Measurements from ENCODE around the gene PDE8A. TPM values are rescaled to one million over a fixed set of nuclear protein-coding genes. Genes with fewer than 3 reads are reported as not detected.

PDE8A gene
- total and polyA plus RNA-seq, 10 of the 15 experiments (the other 5 are each of a cell fraction or from before 2014, with no cell fraction given), result 6.7 to 69.2 (median 27.2) TPM

GRCh38 chr15:85157344-85157743, 175.7 kb downstream of the PDE8A start:
- TF ChIP-seq CUX1 (IDR thresholded peaks at IDR 0.05; ENCODE audit: insufficient replicate concordance, low read depth, low read length), result no peak
- no peak for TF ChIP-seq CHD4 (IDR thresholded peaks at IDR 0.05)
- no peak for TF ChIP-seq RB1 (IDR thresholded peaks at IDR 0.05; ENCODE audit: borderline replicate concordance)
- no peak for TF ChIP-seq USF1 (IDR thresholded peaks at IDR 0.05; ENCODE audit: borderline replicate concordance, extremely low read length, insufficient read depth, low read depth, low read length)
- no peak for TF ChIP-seq WRNIP1 (IDR thresholded peaks at IDR 0.05; ENCODE audit: borderline replicate concordance, low read depth, low read length)
- TF ChIP-seq, protein P1, sequence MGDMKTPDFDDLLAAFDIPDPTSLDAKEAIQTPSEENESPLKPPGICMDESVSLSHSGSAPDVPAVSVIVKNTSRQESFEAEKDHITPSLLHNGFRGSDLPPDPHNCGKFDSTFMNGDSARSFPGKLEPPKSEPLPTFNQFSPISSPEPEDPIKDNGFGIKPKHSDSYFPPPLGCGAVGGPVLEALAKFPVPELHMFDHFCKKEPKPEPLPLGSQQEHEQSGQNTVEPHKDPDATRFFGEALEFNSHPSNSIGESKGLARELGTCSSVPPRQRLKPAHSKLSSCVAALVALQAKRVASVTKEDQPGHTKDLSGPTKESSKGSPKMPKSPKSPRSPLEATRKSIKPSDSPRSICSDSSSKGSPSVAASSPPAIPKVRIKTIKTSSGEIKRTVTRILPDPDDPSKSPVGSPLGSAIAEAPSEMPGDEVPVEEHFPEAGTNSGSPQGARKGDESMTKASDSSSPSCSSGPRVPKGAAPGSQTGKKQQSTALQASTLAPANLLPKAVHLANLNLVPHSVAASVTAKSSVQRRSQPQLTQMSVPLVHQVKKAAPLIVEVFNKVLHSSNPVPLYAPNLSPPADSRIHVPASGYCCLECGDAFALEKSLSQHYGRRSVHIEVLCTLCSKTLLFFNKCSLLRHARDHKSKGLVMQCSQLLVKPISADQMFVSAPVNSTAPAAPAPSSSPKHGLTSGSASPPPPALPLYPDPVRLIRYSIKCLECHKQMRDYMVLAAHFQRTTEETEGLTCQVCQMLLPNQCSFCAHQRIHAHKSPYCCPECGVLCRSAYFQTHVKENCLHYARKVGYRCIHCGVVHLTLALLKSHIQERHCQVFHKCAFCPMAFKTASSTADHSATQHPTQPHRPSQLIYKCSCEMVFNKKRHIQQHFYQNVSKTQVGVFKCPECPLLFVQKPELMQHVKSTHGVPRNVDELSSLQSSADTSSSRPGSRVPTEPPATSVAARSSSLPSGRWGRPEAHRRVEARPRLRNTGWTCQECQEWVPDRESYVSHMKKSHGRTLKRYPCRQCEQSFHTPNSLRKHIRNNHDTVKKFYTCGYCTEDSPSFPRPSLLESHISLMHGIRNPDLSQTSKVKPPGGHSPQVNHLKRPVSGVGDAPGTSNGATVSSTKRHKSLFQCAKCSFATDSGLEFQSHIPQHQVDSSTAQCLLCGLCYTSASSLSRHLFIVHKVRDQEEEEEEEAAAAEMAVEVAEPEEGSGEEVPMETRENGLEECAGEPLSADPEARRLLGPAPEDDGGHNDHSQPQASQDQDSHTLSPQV (IDR thresholded peaks at IDR 0.05), result no peak
- TF ChIP-seq YY1 (IDR thresholded peaks at IDR 0.05; ENCODE audit: low read depth, low read length), result no peak
- no peak for TF ChIP-seq FOS (IDR thresholded peaks at IDR 0.05; ENCODE audit: borderline replicate concordance, extremely low read depth, insufficient read length)
- Histone ChIP-seq H3K4me2 (ENCODE audit: control insufficient read depth, insufficient read depth) (no peak overlapping the region), H3K9me3 (replicated peaks; ENCODE audit: control insufficient read depth, insufficient read depth, low read length) (no peaks in the 10 kb centered on the region), H3K27me3 (replicated peaks in 1 of 2; ENCODE audit: control insufficient read depth in 2 of 2, insufficient read depth in 2 of 2, low read length in 1 of 2) (no peaks in the 10 kb centered on the region), H3K9ac (ENCODE audit: control insufficient read depth, insufficient read depth, low read length) (no peak overlapping the region), H3K4me3 (no peak overlapping the region), H3K79me2 (ENCODE audit: control insufficient read depth, insufficient read depth, low read length) (no peaks in the 10 kb centered on the region), H3K4me1 (ENCODE audit: control insufficient read depth, insufficient read depth, low read length) (no peaks in the 10 kb centered on the region), H3K36me3 (ENCODE audit: control insufficient read depth in 2 of 2, insufficient read depth in 2 of 2, low read length in 1 of 2) (no peaks in the 10 kb centered on the region), H3K27ac (ENCODE audit: control insufficient read depth, insufficient read depth) (no peak overlapping the region), H4K20me1 (ENCODE audit: control insufficient read depth, insufficient read depth) (no peaks in the 10 kb centered on the region), H2AFZ (ENCODE audit: control insufficient read depth, low read depth, low read length) (no peak overlapping the region)
- ChIA-PET RAD21 (ENCODE audit: unreplicated experiment) (no interaction called here), POLR2A (no interaction called here), SMC1A (ENCODE audit: uncharacterized antibody, unreplicated experiment) (no interaction called here), CTCF (interaction anchor here (1.0 kb wide), 1 partner anchor 11 kb away, joined by 3 read pairs; no protein-coding TSS in a partner anchor)
- no TSS peak for BruUV-seq (replicated peaks)
- FAIRE-seq, result no peak
- no peak for DNase-seq (ENCODE audit: low read depth, low spot score)
- no peak for ATAC-seq
- in situ Hi-C loops (cut with MboI) (no loop called here), intact Hi-C loops (cut with micrococcal nuclease; ENCODE audit: unreplicated experiment) (no loop called here)
